GM20000 (cell line): Measurements from ENCODE around the gene CENPO.

Experiments
- DNase-seq: peaks from one replicate; pipeline ENCODE4 v3.0.0; 2012; ENCODE audit warnings: low spot score
- CTCF ChIP-seq: IDR thresholded peaks from 2 replicates; pipeline ENCODE4 v1.5.1; 2012; ENCODE audit warnings: mild to moderate bottlenecking, control low read depth; ENCODE audit errors: extremely low read depth, missing control alignments

The CENPO gene

GRCh38 chr2:24818721-24819167, 25.5 kb downstream of the CENPO start:
- TF ChIP-seq CTCF, result no peak

GRCh38 chr2:24819442-24820174, 26.4 kb downstream of the CENPO start:
- DNase-seq, result no peak
- no peak for TF ChIP-seq CTCF

More at GRCh38 chr2:24818721-24819167, 25.5 kb downstream of the CENPO start:
- DNase-seq, result no peak

GRCh38 chr2:24820175-24820513, 26.9 kb downstream of the CENPO start:
- no peak for DNase-seq
- no peak for TF ChIP-seq CTCF

- no peak for TF ChIP-seq CTCF
- DNase-seq, result no peak
Observed at GRCh38 chr2:24820598-24821432, 27.6 kb downstream of the CENPO start.

- no peak for TF ChIP-seq CTCF
- DNase-seq, result no peak
Observed at GRCh38 chr2:24821433-24821891, 28.2 kb downstream of the CENPO start.

- TF ChIP-seq CTCF, result no peak
- no peak for DNase-seq
Observed at GRCh38 chr2:24822049-24822706, 29.0 kb downstream of the CENPO start.

- no peak for DNase-seq
- TF ChIP-seq CTCF, result no peak
Observed at GRCh38 chr2:24824071-24824588, 30.9 kb downstream of the CENPO start.
